AG10803 (cell line): Measurements from ENCODE around the gene TRIM44.

Experiments
- DNase-seq: peaks from one replicate; pipeline ENCODE4 v3.0.0; 2010; ENCODE audit warnings: low read depth
- H3K4me3 ChIP-seq: 2 replicates; pipeline ENCODE4 v1.5.1; 2011; ENCODE audit warnings: mild to moderate bottlenecking, low read length, control low read depth
- TF ChIP-seq, protein P1 (sequence below): conservative IDR thresholded peaks from 2 replicates; pipeline ENCODE4 v1.5.1; 2011; ENCODE audit warnings: mild to moderate bottlenecking, low read length, control low read depth, inconsistent platforms

TRIM44 gene

GRCh38 chr11:35862666-35863065 lies 200.1 kb downstream of the TRIM44 start:
- TF ChIP-seq, protein P1, sequence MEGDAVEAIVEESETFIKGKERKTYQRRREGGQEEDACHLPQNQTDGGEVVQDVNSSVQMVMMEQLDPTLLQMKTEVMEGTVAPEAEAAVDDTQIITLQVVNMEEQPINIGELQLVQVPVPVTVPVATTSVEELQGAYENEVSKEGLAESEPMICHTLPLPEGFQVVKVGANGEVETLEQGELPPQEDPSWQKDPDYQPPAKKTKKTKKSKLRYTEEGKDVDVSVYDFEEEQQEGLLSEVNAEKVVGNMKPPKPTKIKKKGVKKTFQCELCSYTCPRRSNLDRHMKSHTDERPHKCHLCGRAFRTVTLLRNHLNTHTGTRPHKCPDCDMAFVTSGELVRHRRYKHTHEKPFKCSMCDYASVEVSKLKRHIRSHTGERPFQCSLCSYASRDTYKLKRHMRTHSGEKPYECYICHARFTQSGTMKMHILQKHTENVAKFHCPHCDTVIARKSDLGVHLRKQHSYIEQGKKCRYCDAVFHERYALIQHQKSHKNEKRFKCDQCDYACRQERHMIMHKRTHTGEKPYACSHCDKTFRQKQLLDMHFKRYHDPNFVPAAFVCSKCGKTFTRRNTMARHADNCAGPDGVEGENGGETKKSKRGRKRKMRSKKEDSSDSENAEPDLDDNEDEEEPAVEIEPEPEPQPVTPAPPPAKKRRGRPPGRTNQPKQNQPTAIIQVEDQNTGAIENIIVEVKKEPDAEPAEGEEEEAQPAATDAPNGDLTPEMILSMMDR, result no peak
- DNase-seq, result no peak

GRCh38 chr11:35864131-35864530 lies 201.6 kb downstream of the TRIM44 start:
- H3K4me3 ChIP-seq, result no peak overlapping the region
- TF ChIP-seq, protein P1, result no peak
- no peak for DNase-seq

More at GRCh38 chr11:35862666-35863065, 200.1 kb downstream of the TRIM44 start:
- no peak overlapping the region for H3K4me3 ChIP-seq

DNA sequence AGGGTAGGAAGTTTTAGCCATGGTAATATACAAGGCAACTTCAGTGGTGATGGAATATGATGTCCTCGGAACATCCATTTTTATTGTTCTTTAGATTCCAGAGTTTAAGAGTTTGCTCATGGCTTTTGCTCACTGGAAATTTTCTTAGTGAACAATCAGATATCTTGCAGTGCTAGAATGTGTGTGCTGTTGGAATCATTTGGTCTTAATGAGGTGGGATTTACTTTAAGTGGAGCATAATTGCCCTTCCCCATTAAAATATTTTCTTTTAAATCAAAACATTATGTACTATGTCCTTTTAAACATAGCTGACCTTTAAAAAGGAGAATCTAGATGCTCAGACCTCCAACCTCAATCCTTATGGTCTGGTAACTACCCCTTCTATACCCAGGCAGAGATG lies 204.0 kb downstream of the TRIM44 start:
- H3K4me3 ChIP-seq, result no peak overlapping the region
- no peak for DNase-seq
- TF ChIP-seq, protein P1, result no peak
